SHP77 treated with DMSO at 0.1 percent for 48 hours (cell line): ENCODE data around the gene RSRC1.
"Not testable (repeated sequence)": the region's sequence is repeated elsewhere in the genome, so short reads cannot be mapped to it uniquely, and the experiment has no call there.

Source experiments
- DNase-seq: peaks from one replicate; lab custom pipeline; 2025; lab: John Stamatoyannopoulos, UW

The RSRC1 gene

DNA sequence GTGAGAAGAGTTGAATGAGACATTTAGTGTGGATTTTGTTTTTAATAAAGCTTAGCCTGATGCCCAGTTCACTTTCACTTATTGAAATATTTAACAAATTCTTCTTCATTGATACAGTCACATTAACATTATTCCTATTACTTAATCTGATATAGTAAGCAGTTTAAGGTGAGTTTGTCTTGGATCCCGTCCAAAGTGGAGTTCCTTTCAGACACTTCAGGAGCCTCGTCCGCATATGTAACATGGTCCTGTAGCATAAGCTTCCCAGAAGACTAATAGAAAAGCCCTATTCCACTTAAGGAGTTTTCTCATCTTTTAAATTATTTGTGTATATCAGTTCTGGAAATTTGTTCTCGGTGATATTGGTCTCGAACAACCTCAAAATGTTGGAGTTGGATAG is 421.4 kb downstream of the RSRC1 start:
- no peak for DNase-seq

DNA sequence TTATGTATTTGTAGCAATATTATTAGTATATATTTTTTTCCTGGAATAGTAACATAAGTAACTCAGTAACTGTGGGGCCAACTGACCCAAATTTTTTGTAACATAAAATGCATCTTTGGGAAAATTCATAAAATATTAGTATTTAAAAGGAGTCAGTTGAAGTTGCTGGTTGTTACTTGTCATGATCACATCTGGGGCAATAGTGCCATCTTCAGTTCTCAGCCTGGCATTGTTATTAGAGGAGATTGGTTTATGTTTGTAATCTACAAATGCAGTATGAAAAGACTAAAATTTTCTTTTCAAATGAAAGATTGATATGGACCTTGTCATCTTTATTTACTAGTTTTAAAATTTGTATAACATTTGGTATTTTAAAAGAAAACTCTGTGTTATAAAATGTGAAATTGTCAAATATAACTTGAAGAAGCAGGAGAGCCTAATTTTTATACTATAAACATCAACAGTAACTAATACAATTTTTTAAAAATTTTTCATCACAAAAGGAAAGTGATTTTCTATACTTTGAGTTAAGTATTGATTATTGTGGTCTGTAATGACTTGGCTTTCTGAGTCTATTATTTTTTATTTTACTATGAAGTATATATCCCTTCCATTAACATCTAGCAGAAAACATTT is 422.3 kb downstream of the RSRC1 start:
- no peak for DNase-seq

DNA sequence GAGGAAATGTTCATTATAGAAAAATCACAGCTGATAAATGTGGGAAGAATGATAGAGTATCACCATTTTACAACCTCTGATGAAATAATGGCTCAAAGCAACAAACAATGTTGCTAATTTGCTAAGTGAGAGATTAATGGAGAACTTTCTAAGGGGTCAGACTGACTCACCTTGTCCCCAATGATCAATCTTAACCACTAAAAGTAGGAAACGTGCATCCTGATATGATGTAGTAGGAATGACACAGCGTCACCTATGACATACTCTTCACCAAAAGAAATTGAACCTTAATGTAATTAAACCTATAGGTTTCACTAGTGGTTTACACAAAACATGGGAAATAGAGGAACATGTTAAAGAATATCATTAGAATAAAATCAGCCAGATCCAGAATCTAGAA is 426.0 kb downstream of the RSRC1 start:
- DNase-seq = no peak

DNA sequence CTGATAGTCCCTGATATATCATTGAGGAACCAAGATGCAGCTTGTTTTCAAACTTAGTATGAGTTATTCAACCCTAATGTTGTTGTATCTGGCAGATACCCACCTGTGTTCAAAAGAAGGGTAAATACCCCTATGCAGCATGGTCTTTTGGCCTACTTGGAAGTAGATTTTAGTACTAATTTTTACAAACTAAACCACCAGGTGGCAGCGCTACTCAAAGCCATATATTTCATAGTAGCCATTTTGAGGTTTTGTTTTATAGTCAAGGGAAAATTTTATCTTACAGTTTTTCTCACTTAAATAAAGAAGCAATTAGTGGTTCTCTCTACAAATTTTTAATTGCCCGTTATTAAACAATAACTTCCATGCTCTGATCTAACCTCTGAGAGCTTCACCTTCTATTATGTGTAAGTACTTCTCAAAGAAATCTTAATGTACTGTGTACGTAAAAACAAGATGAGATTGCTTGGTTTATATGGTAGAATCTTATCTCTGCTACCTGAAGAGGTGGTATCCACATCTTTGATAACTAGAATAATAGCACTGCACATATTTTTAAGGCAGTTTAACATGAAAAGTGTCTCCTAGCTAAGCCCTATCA is 429.6 kb downstream of the RSRC1 start:
- peak; percentile 36 for DNase-seq

DNA sequence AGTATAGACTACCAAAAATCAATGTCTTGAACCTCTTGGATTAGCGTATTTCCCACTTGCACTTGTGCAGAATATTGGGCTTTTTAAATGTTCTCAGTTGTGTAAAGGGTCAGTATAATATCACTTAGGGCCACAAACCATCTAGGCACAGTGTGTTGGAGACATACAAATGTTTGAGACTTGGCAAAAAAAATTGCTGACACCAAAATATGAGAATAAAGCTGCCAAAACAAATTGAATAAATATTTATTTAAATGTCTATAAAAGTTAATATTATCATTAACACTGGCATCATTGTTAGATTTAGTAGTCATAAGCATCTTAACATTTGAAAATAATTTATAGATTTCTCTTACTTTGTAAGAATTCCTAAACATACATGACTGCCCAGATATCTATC is 430.2 kb downstream of the RSRC1 start:
- no peak for DNase-seq

DNA sequence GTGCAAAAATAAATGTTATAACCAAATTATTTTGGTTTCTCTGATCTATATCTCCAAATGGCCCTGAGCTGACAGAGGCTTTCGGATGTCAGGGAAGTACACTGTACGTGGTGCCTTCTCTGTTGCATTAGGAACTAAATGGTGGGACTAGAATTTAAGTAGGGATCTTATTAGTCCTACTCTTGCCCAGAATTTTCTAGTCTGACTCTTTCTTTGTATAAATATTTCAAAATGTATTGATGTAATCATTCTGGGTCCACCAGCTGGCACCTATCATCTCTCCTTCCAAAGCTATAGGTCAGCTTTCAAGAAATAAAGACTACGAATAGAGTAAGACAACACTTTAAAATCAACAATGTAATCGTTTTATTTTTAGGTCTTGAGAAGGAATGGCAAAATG is 438.8 kb downstream of the RSRC1 start:
- no peak for DNase-seq

DNA sequence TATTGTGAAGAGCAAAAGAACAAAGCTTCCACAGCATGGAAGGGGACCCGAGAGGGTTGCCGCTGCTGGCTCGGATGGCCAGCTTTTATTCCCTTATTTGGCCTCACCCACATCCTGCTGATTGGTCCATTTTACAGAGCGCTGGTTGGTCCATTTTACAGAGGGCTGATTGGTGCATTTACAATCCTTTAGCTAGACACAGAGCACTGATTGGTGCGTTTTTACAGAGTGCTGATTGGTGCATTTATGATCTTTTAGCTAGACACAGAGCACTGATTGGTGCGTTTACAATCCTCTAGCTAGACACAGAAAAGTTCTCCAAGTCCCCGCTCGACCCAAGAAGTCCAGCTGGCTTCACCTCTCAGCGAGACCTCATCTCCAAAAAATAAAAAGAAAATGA is 440.0 kb downstream of the RSRC1 start:
- DNase-seq = not testable (repeated sequence)

DNA sequence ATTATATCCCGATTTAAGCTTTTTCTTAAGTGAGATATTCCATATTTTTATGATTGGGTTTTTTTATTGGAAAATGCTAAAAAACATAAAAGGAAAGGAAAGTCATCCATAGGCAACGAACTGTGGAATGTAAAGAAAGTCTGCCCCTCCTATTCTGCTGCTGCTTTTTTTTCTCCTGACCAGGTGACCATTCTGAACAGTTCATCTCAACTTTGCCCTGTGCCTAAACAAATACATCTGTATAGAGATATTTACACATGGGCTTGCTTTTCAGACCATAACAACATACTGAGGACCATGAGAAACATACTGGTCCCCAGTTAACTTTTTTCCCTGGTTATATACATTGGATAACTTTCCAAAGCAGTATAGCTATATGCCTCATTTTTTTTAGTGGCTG is 442.2 kb downstream of the RSRC1 start:
- no peak for DNase-seq

DNA sequence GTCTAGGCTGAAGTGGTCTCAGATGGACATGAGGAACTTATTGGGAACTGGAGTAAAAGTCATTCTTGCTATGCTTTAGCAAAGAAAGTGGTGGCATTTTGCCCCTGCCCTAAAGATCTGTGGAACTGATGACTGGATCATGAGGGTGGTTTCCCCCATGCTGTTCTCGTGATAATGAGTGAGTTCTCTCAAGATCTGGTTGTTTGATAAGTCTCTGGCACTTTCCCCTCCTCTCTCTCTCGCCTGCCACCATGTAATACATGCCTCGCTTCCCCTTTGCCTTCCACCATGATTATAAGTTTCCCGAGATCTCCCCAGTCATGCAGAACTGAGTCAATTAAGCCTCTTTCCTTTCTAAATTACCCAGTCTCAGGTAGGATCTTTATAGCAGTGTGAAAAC is 449.6 kb downstream of the RSRC1 start:
- DNase-seq = no peak

DNA sequence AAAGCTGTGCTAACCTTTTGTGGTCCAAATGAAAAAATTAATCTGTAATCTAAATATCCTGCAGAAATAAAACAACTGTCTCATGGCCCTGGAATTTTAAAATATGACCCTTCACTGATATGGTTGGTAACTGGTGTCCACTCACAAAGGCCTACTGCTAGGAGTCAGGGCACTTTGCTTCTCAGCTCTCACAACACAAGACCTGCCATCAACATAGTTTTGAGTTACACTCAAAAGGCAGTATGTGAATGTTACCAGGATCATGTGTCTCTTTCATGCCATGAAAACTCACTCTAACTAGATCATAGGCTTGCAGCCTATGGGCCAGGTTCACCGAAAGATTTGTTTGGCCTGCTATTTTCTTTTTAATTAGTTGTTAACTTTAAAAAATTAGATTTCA is 451.1 kb downstream of the RSRC1 start:
- DNase-seq = no peak

DNA sequence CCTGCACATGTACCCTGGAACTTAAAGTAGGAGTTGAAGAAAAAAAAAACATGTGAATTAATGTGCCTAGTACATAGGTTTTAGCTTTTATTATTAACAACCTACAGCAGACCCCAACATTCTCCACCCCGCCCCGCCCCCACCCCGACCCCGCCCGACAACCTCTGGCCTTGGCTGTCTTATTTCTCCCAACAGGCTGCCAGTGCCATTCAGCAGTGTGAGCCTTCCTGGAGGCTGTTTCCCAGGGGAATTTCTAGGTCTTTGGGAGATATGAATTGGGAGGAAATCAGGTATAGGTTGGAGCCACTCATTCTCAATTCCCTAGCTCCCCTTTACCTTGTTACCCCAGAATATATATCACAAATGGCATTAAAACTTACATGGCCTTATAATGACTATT is 452.8 kb downstream of the RSRC1 start:
- DNase-seq = no peak

DNA sequence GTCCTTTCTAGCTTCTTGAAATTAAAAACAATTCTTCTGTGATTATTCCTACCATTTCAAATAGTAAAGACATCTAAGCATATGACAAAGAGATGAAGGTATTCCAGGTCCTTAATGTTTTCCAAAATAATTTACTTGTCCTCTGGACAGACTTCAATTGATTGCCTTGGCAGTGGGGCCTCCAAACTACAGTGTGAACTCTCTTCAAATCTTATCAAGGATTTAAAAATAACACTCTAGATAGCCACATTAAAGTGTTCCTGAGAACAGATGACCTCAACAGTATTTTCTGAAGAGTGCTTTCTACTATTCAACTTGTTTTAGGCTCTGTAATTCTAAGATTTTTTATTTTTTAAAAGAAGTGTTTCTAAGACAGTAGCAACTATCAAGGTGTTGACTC is 453.2 kb downstream of the RSRC1 start:
- DNase-seq = no peak

DNA sequence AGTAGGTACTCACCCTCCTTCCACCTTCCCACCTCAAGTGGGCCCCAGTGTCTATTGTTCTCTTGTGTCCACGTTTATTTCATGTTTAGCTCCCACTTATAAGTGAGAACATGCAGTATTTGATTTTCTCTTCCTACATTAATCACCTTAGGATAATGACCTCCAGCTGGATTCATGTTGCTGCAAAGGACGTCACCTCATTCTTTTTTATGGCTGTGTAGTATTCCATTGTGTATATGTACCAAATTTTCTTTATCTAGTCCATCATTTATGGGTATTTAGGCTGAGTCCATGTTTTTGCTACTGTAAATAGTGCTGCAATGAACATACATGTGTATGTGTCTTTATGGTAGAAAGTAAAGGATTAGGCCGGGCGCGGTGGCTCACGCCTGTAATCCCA is 455.2 kb downstream of the RSRC1 start:
- DNase-seq = no peak

DNA sequence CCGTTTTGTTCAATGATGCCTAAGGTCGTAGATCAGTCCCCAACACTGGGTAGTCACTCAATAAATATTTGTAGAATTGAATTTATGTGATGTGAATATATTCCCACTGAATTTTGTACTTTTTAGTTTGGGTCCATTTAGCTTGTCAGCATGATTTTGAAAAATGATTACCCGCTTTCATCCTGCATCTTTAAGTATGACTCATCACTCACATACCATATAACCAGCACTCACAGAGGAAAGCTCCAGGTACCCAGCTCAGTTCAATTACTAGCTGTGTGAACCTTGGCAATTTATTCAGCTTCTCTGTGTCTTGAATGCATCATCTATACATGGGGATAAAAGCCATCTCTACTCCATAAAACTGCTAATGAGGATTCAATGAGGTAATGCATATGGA is 458.9 kb downstream of the RSRC1 start:
- DNase-seq = no peak

DNA sequence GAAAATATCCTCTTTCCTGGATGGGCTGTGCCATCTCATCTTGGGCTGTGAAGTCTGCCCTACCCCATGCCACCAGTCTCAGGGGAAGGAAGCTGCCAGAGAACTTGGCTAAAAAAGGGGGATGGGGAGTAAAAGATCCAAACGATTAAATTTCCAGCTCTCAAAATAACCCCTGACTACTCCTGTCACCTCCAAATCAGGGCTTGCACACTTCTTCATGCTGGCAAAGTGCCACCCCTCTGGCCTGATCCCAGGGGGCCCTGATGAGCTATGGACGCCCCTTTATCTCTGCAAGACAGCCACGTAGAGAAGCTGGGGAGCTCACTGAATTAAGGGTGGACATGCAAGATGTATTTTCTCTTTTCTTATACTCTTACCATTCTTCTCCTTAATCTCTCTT is 459.9 kb downstream of the RSRC1 start:
- DNase-seq = no peak

DNA sequence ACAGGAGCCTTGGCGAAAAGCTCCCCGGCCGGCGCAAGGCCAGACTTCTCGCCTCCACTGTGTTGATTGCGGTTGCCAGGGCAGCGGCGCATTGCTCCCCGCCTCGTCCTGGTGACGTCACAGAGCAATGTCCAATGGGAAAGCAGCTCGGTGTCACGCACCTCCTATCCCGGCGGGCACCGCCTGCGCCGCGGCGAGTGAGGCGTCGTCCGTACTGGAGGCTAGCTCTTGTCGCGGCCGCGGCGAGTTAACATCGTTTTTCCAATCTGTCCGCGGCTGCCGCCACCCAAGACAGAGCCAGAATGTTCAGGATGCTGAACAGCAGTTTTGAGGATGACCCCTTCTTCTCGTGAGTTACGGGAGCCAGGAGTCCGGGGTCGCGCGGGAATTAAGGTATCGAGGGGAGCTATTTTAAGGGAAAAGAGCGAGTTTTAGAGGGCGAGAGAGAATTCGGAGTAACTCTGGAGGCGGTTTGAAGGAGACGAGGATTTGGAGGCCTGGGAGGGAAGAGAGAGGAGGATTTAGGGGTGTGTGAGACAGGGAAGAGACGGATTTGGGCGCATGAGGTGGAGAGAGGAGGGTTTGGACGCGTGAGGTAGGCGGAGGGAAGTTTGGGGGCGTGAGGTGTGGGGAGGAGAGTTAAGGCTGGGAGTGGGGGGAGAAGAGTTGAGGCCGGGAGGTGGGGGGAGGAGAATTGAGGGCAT is 461.3 kb downstream of the RSRC1 start, which contains the start of gene MLF1:
MLF1 (plus strand) TSS at position 196 of the 704 bp plus-strand sequence; CDS start at position 303, 107 bp downstream.
- peak; percentile 68 for DNase-seq

DNA sequence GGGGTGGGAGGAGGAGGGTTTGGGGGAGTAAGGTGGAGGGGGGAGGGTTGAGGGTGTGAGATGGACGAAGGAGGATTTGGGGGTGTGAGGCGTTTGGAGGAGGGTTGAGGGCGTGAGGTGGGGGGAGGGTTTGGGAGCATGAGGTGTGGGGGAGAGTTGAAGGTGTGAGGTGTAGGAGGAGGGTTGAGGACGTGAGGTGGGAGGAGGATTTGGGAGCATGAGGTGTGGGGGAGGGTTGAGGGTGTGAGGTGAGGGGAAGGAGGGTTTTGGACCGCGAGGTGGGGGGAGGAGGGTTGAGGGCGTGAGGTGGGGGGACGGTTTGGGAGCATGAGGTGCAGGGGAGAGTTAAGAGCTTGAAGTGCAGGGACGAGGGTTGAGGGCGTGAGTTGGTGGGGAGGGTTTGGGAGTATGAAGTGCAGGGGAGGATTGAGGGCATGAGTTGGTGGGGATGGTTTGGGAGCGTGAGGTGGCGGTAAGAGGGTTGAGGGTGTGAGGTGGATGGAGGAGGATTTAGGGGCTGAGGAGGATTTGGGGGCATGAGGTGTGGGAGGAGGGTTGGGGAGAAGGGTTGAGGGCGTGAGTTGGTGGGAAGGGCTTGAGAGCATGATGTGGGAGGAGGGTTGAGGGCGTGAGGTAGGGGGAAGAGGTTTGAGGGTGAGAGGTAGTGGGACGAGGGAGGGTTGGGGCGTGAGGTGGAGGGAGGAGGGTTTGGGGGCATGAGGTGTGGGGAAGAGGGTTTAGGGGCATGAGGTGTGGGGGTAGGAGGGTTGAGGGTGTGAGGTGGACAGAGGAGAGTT is 462.3 kb downstream of the RSRC1 start:
- DNase-seq = no peak

DNA sequence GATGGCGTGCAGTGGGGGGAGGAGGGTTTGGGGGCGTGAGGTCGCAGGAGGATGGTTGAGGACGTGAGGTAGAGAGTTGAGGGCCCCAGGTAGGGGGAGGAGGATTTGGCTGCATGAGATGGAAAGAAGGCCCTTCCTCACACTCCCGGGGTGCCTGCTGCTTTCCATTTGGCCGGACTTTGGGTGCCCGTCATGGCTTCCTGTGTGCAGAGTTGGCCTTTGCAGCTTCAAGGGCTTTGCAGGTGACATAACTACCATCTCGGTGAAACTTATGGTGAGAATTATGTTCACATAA is 462.8 kb downstream of the RSRC1 start:
- no peak for DNase-seq

DNA sequence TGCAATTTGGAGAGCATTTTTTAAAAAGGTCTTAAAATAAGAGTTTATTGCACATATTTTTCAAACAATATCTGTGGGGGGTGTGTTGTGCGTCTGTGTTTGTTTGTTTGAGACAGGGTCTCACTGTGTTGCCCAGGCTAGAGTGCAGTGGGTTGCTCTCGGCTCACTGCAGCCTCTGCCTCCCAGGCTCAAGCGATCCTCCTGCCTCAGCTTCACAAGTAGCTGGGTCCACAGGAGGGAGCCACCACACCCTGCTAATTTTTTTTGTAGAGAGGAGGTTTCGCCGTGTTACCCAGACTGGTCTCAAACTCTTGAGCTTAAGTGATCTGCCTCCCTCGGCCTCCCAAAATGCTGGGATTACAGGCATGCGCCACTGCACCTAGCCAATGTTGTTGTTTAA is 463.8 kb downstream of the RSRC1 start:
- no peak for DNase-seq

DNA sequence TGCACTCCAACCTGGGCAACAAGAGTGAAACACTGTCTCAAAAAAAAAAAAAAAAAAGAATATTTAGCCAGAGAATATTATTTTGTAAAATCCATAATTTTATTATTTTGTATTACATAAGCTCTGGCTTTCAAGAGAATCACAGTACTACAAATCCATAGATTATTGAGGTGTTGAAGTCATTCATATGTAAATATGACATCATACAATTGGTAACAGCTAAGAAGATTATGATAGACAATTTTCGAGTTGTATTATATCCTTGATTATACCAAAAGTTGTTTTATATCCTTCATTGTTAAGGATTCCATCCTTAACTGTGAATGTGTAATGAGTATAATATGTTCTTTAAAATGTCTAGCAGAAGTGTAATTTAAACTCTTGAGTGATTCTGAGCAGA is 464.8 kb downstream of the RSRC1 start:
- no peak for DNase-seq

DNA sequence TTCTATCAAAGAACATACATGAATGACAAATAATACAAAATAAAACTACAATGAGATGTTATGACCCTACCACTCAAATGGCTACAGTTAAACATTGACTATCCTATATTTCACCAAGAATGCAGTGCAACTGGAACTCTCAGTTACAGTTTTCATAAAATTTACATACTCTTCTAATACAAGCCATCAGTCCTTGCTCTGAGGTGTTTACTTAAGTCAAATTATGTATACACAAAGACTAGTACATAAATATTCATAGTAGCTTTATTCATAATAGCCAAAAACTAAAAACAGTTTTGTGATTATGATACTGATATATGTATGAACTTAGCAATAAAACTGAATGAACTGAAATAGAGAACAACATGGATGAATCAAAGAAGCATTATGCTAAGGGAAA is 480.3 kb downstream of the RSRC1 start:
- DNase-seq = no peak
